Muscle of back (tissue), 13 donors: ENCODE results near the gene KRT28. TPM values are rescaled to one million over a fixed set of nuclear protein-coding genes. Genes with fewer than 3 reads are reported as not detected.
A peak's percentile ranks its signal among the peaks of the same experiment; 100 is the strongest.

Source experiments
- DNase-seq, 3 donors: peaks; one replicate each; pipeline versions ENCODE4 v3.0.0 to v3.0.0-alpha.2; 2013
- long read RNA-seq, 9 donors: transcript quantifications; one replicate each; lab custom pipeline, GENCODE V29; 2026
- polyA plus RNA-seq, 10 donors: library from polyadenylated mRNA; unstranded; fragments of 120-200 nt; gene quantifications; one replicate each; pipeline ENCODE4 v1.2.1, GENCODE V29; 2013; ENCODE audit not compliant: insufficient read length in 10 of 10

KRT28 gene
- under 1 TPM in 1 of 10 donors, not detected in 9; 0.15 TPM for polyA plus RNA-seq
- long read RNA-seq, donor 1: 0 reads
- long read RNA-seq, donor 2: 0 reads
- long read RNA-seq, donor 3: 0 reads
- long read RNA-seq, donor 4: 0 reads
- long read RNA-seq, donor 5: 0 reads
- long read RNA-seq, donor 6: 0 reads
- long read RNA-seq, donor 7: 0 reads
- long read RNA-seq, donor 8: 0 reads
- long read RNA-seq, donor 9: 0 reads

- no peak for DNase-seq
Observed at GRCh38 chr17:40799859-40800258, at the start of gene KRT28. Gene KRT28 (minus strand): TSS chr17:40799959. CDS start chr17:40799893, 66 bp downstream.

GRCh38 chr17:40848583-40849235 is 49.0 kb upstream of the KRT28 start:
- DNase-seq: no peak

GRCh38 chr17:40846515-40847144 is 46.9 kb upstream of the KRT28 start:
- DNase-seq: no peak

- no peak for DNase-seq
Observed at GRCh38 chr17:40844671-40845107, 44.9 kb upstream of the KRT28 start.

- DNase-seq: no peak
Observed at GRCh38 chr17:40843242-40843641, 43.5 kb upstream of the KRT28 start.

GRCh38 chr17:40841246-40841645 is 41.5 kb upstream of the KRT28 start:
- DNase-seq: peak; percentile 10 to 63 (median 27)

- DNase-seq: no peak
Observed at GRCh38 chr17:40839194-40839593, 39.4 kb upstream of the KRT28 start.

GRCh38 chr17:40836020-40836419 is 36.3 kb upstream of the KRT28 start:
- no peak for DNase-seq

- DNase-seq: no peak
Observed at GRCh38 chr17:40833882-40834281, 34.1 kb upstream of the KRT28 start.

- no peak for DNase-seq
Observed at GRCh38 chr17:40832840-40833239, 33.1 kb upstream of the KRT28 start.

- no peak for DNase-seq
Observed at GRCh38 chr17:40830085-40830776, 30.5 kb upstream of the KRT28 start.

GRCh38 chr17:40828454-40829044 is 28.8 kb upstream of the KRT28 start:
- DNase-seq: no peak

GRCh38 chr17:40827746-40828453 is 28.1 kb upstream of the KRT28 start:
- DNase-seq: no peak

GRCh38 chr17:40825599-40825998 is 25.8 kb upstream of the KRT28 start:
- no peak for DNase-seq

GRCh38 chr17:40824015-40824832 is 24.5 kb upstream of the KRT28 start:
- DNase-seq: no peak

GRCh38 chr17:40822132-40822812 is 22.5 kb upstream of the KRT28 start, which contains the start of gene KRT10:
Gene KRT10 (minus strand): TSS chr17:40822614. CDS start chr17:40822585, 29 bp downstream.
- DNase-seq: no peak

GRCh38 chr17:40821536-40821935 is 21.8 kb upstream of the KRT28 start:
- DNase-seq: no peak

- no peak for DNase-seq
Observed at GRCh38 chr17:40820228-40820838, 20.6 kb upstream of the KRT28 start.

GRCh38 chr17:40819528-40820125 is 19.9 kb upstream of the KRT28 start:
- peak; percentile 9 to 61 (median 26) for DNase-seq
